Kidney (tissue), 14 donors: ENCODE results near the gene LTC4S. TPM values are rescaled to one million over a fixed set of nuclear protein-coding genes. Genes with fewer than 3 reads are reported as not detected.

Experiments
- DNase-seq, 5 donors: peaks; one replicate each; pipeline ENCODE4 v3.0.0-alpha.2; 2013 to 2020
- FAIRE-seq: peaks from 2 replicates; lab custom pipeline; 2012; peaks lifted over from hg19 to GRCh38; lab: Jason Lieb, UNC
- H3K27ac ChIP-seq, 2 donors: one replicate each; pipeline ENCODE4 v1.7.0; 2013; ENCODE audit warnings: low read depth in 2 of 2, low read length in 2 of 2, inconsistent platforms in 1 of 2
- H3K27me3 ChIP-seq: one replicate; pipeline ENCODE4 v1.7.1; 2013; ENCODE audit warnings: low read length, inconsistent platforms; ENCODE audit not compliant: control insufficient read depth, insufficient read depth
- H3K36me3 ChIP-seq, 3 donors: one replicate each; pipeline versions ENCODE4 v1.7.0 to v1.7.1; 2013; ENCODE audit warnings: low read length in 3 of 3, control low read depth in 1 of 3, inconsistent platforms in 1 of 3; ENCODE audit not compliant: insufficient read depth in 3 of 3, control insufficient read depth in 2 of 3
- H3K4me1 ChIP-seq, 3 donors: one replicate each; pipeline versions ENCODE4 v1.7.0 to v1.7.1; 2013; ENCODE audit warnings: low read length in 3 of 3, inconsistent platforms in 1 of 3, low read depth in 1 of 3; ENCODE audit not compliant: control insufficient read depth in 2 of 3, insufficient read depth in 2 of 3
- H3K4me3 ChIP-seq, 3 donors: one replicate each; pipeline versions ENCODE4 v1.7.0 to v1.8.1; 2013; ENCODE audit warnings: low read length in 3 of 3, control low read depth in 1 of 3, inconsistent platforms in 1 of 3
- H3K9ac ChIP-seq, 3 donors: one replicate each; pipeline versions ENCODE4 v1.7.0 to v1.7.1; 2013; ENCODE audit warnings: low read length in 3 of 3, control low read depth in 1 of 3, inconsistent platforms in 1 of 3
- H3K9me3 ChIP-seq, 3 donors: one replicate each; pipeline versions ENCODE4 v1.7.0 to v1.7.1; 2013; ENCODE audit warnings: low read length in 3 of 3, control low read depth in 1 of 3, inconsistent platforms in 1 of 3; ENCODE audit not compliant: control insufficient read depth in 2 of 3, insufficient read depth in 1 of 3
- intact Hi-C: fragments of 100-400 bp; cut with DNase I; formaldehyde crosslinking; loops from one replicate; pipeline ENCODE4 v1.11.1; 2022
- polyA plus RNA-seq: library from polyadenylated mRNA; stranded (reverse); fragments of 350-450 nt; fragmentation: Illumina TruSeq; extraction: RNeasy Lipid Tissue Mini Kit (QIAGEN cat#74804); gene quantifications from one replicate; pipeline ENCODE4 v1.2.3, GENCODE V29; 2014; ENCODE audit warnings: low read depth, low replicate concordance; ENCODE audit not compliant: insufficient read depth
- total RNA-seq: library from RNA; stranded (reverse); fragmentation: NEBNext Ultra II Directional; extraction: Animal tissue kit (Norgen Biotek cat#: 25700); gene quantifications from one replicate; pipeline ENCODE4 v1.2.1, GENCODE V29; 2021
- TF ChIP-seq, protein P1 (sequence below): IDR thresholded peaks from 3 replicates; pipeline ENCODE4 v1.5.1; 2012; ENCODE audit warnings: mild to moderate bottlenecking, moderate library complexity, borderline replicate concordance; ENCODE audit not compliant: insufficient read depth; ENCODE audit errors: extremely low read depth
- donor health status: control.
- donor health status: control.
- donor health status: control.
- donor health status: control.
- donor health status: control.
- donor health status: DM: yes; HTN: yes; CAD: no.
- donor health status: Normal renal cell carcinoma (clear cell type).

LTC4S gene
- total and polyA plus RNA-seq, 2 donors from 2014 or later: 20.1 to 30.6 TPM

DNA sequence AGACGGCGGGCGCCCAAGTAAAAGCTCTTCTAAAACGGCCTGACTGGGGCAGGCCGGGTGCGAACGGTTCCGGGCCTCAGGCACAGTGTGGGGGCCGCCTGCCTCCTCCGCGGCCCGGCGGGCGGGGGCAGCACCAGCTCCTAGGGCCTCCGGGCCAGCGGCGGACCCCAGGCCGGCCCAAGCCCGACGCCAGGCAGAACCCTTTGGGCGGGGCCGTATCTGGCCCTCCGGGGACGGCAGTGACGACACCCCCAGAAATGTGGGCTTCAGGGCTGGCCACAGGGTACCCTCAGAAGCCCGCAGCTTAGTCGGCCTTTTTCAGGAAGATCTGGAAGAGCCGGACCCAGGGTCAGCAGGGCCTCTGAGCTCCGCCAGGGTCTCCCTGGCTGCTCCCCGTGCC is 4.0 kb downstream of the LTC4S start:
- Histone ChIP-seq H3K9me3 (no peaks in the 10 kb centered on the region), H3K36me3 (peaks cover 0 to 32% (median 10%) of the 10 kb centered on the region in 3 donors), H3K27ac (no peak overlapping the region), H3K9ac (no peak overlapping the region), H3K4me1 (peaks cover 0 to 35% (median 8%) of the 10 kb centered on the region in 3 donors), H3K27me3 (no peaks in the 10 kb centered on the region), H3K4me3 (no peak overlapping the region)
- TF ChIP-seq, protein P1, sequence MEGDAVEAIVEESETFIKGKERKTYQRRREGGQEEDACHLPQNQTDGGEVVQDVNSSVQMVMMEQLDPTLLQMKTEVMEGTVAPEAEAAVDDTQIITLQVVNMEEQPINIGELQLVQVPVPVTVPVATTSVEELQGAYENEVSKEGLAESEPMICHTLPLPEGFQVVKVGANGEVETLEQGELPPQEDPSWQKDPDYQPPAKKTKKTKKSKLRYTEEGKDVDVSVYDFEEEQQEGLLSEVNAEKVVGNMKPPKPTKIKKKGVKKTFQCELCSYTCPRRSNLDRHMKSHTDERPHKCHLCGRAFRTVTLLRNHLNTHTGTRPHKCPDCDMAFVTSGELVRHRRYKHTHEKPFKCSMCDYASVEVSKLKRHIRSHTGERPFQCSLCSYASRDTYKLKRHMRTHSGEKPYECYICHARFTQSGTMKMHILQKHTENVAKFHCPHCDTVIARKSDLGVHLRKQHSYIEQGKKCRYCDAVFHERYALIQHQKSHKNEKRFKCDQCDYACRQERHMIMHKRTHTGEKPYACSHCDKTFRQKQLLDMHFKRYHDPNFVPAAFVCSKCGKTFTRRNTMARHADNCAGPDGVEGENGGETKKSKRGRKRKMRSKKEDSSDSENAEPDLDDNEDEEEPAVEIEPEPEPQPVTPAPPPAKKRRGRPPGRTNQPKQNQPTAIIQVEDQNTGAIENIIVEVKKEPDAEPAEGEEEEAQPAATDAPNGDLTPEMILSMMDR: no peak
- intact Hi-C loops: no loop called here
- DNase-seq (peak in 2 of 5 donors; percentile 51 to 71), FAIRE-seq (no peak)

DNA sequence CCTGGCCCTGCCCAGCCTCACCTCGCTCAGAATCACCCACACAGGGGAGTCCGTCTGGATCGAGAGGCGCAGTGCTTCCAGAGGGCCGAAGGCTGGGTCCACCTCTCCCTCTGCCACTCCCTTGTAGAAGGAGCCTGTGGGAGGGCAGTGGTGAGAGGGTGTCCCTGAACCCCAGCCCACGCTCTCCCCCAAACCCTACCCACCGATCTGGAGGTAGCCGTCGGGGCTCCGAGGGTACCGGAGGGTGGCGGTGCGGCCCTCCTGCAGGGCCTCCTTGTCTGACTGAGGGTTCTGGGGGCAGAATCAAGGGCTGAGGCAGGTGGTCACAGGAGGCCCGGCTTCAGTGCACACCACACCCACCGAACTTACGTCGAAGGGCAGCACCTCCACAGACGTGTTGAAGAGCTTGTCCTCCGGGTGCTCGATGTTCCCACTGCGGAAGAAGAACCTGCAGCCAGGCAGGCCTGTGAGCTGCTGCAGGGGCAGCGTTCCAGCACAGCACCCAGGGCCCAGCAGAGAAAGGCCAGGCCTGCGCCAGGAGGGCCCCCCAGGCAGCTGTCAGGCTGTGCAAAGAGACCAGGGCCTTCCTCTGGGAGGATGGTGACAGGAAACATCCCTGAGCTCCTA is 4.5 kb downstream of the LTC4S start:
- no peak for FAIRE-seq
- Histone ChIP-seq H3K36me3 (peaks cover 0 to 32% (median 10%) of the 10 kb centered on the region in 3 donors), H3K9me3 (no peaks in the 10 kb centered on the region), H3K9ac (no peak overlapping the region), H3K4me3 (no peak overlapping the region), H3K27me3 (no peaks in the 10 kb centered on the region), H3K27ac (no peak overlapping the region), H3K4me1 (peaks cover 0 to 36% (median 13%) of the 10 kb centered on the region in 3 donors)
- TF ChIP-seq, protein P1: no peak
- peak in 1 of 5 donors; percentile 64 for DNase-seq
- intact Hi-C loops: no loop called here

DNA sequence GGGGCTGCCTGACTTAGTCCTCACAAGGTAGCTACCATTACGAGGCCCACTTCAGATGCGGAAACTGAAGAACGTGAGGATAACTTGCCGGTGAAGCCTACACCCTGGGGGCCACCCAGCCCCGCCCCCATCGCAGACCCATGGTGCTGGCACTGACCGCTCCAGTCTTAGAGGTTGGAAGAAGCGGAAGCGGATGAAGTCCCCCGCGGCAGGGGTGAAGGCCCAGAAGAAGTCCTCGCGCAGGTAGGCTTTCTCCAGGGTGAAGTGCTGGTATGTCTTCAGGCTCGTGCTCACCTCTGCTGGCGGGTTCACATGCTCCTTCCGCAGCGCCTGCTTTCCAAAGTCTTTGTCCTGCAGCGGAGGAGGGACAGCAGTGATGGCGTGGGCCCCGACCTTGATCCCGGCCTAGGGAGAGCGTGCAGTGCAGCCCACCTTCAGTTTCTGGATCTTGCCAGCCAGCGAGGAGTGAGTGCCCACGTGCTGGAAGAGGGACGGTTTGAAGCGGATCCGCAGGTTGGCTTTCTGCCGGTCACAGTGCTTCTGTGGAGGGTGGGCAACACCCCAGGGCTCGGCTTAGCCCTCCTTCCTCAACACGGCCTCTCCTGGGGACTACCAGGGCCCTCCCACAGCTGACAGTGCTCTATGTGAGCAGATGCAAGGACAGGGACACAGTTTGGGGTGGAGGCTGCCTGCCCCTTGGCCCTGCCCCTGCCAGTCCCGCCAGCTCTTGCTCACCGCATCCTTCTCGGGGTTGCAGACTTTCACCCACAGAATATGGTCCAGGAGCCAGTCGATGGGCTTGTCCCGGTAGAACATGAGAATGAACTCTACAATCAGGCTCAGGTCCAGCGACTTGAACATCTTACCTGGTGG is 5.2 kb downstream of the LTC4S start:
- Histone ChIP-seq H3K27me3 (no peaks in the 10 kb centered on the region), H3K9ac (no peak overlapping the region), H3K4me1 (peaks cover 0 to 33% (median 13%) of the 10 kb centered on the region in 3 donors), H3K4me3 (no peak overlapping the region), H3K36me3 (peaks cover 0 to 32% (median 10%) of the 10 kb centered on the region in 3 donors), H3K27ac (no peak overlapping the region), H3K9me3 (no peaks in the 10 kb centered on the region)
- intact Hi-C loops: no loop called here
- TF ChIP-seq, protein P1: no peak
- FAIRE-seq (no peak), DNase-seq (peak in 2 of 5 donors; percentile 48 to 68)
